Ovary (tissue), 9 donors: ENCODE results near the gene TP73. TPM values are rescaled to one million over a fixed set of nuclear protein-coding genes. Genes with fewer than 3 reads are reported as not detected.

Experiments used
- DNase-seq, 5 donors: peaks; one replicate each; pipeline ENCODE4 v3.0.0-alpha.2; 2019 to 2020
- H3K27ac ChIP-seq, 2 donors: fragments of 200-600 bp; one replicate each; pipeline versions ENCODE4 v1.5.1 to v1.8.0; 2019 to 2022
- H3K27me3 ChIP-seq: fragments of 200-600 bp; one replicate; pipeline ENCODE4 v1.8.0; 2022
- H3K36me3 ChIP-seq: fragments of 200-600 bp; sonication (generic); one replicate; pipeline ENCODE4 v1.5.1; 2019
- H3K4me1 ChIP-seq: one replicate; pipeline ENCODE4 v1.8.1; 2013; ENCODE audit warnings: mild to moderate bottlenecking, moderate library complexity; ENCODE audit not compliant: insufficient read depth
- H3K4me3 ChIP-seq: fragments of 200-600 bp; sonication (generic); one replicate; pipeline ENCODE4 v1.5.1; 2017
- H3K9me3 ChIP-seq, 2 donors: fragments of 200-600 bp in 1 of 2; sonication (generic) in 1 of 2; one replicate each; pipeline versions ENCODE4 v1.5.1 to v1.8.1; 2013 to 2019; ENCODE audit warnings: mild to moderate bottlenecking in 1 of 2, moderate library complexity in 1 of 2
- CTCF ChIP-seq, 3 donors: fragments of 450-650 bp in 2 of 3; fragments of 200-600 bp in 1 of 3; IDR thresholded peaks; one replicate each; pipeline versions ENCODE4 v1.5.1 to v1.8.0; 2016 to 2022; ENCODE audit warnings: antibody characterized with exemption in 3 of 3, mild to moderate bottlenecking in 1 of 3
- EP300 ChIP-seq: sonication (generic); formaldehyde crosslinking; IDR thresholded peaks from one replicate; pipeline ENCODE4 v1.6.1; 2017; ENCODE audit warnings: antibody characterized with exemption
- POLR2A ChIP-seq: fragments of 450-650 bp; IDR thresholded peaks from one replicate; pipeline ENCODE4 v1.6.1; 2017; ENCODE audit warnings: antibody characterized with exemption, mild to moderate bottlenecking, moderate library complexity
- WGBS, 3 donors: extraction: QIAGEN DNeasy Blood & Tissue Kit in 1 of 3; methylation state at CpG; one replicate each; pipeline versions ENCODE4 v1.1.5 to v1.1.7; 2013 to 2017; 5-methylcytosine and 5-hydroxymethylcytosine counted together
- intact Hi-C, 4 donors: fragments of 100-400 bp; cut with DNase I; formaldehyde crosslinking; loops; one replicate each; pipeline versions ENCODE4 v1.11.0 to v1.15.1; 2022 to 2023
- polyA plus RNA-seq, 2 donors: library from polyadenylated mRNA; stranded (reverse); fragments of 200-250 nt in 1 of 2; fragments of 350-450 nt in 1 of 2; fragmentation: Illumina TruSeq in 1 of 2; extraction: RNeasy Lipid Tissue Mini Kit (QIAGEN cat#74804) in 1 of 2; gene quantifications; one replicate each; pipeline ENCODE4 v1.2.3, GENCODE V29; 2013 to 2014
- total RNA-seq, 7 donors: library from RNA; depleted of rRNA in 2 of 7; stranded (reverse); fragments of >200 nt in 2 of 7; fragmentation: NEBNext Ultra II Directional in 3 of 7; extraction: Animal tissue kit (Norgen Biotek cat#: 25700) in 3 of 7; gene quantifications; one replicate each; pipeline versions ENCODE4 v1.1.0 to v1.2.4, GENCODE V29; 2016 to 2023
- donor health status: DM: no; HTN: no; CAD: no; lungs with moderate emphysema.
- donor health status: DM: no; HTN: no; CAD: no.
- donor health status: Bipolar disorder and iron deficiency.
- donor health status: DM: yes; HTN: yes; CAD: no.
- donor health status: DM: no; HTN: no; CAD: no.
- donor health status: DM: yes; HTN: yes; CAD: no.

TP73 gene
- total and polyA plus RNA-seq, 9 donors, result 0.03 to 7.5 (median 0.42) TPM

- Histone ChIP-seq H3K4me1 (peaks cover 2% of the 10 kb centered on the region), H3K27ac (no peak overlapping the region), H3K36me3 (no peaks in the 10 kb centered on the region), H3K4me3 (no peak overlapping the region), H3K9me3 (no peaks in the 10 kb centered on the region), H3K27me3 (no peaks in the 10 kb centered on the region)
- WGBS, 3 donors, result 92 to 96% (median 92%) methylated on average over 16 of the region's 16 CpGs
- peak in 1 of 5 donors; percentile 30 for DNase-seq
- TF ChIP-seq EP300 (no peak), CTCF (IDR thresholded peaks at IDR 0.05) (no peak), POLR2A (no peak)
- intact Hi-C loops, result no loop called here
Measured at GRCh38 chr1:3734602-3735001, 82.3 kb downstream of the TP73 start.

DNA sequence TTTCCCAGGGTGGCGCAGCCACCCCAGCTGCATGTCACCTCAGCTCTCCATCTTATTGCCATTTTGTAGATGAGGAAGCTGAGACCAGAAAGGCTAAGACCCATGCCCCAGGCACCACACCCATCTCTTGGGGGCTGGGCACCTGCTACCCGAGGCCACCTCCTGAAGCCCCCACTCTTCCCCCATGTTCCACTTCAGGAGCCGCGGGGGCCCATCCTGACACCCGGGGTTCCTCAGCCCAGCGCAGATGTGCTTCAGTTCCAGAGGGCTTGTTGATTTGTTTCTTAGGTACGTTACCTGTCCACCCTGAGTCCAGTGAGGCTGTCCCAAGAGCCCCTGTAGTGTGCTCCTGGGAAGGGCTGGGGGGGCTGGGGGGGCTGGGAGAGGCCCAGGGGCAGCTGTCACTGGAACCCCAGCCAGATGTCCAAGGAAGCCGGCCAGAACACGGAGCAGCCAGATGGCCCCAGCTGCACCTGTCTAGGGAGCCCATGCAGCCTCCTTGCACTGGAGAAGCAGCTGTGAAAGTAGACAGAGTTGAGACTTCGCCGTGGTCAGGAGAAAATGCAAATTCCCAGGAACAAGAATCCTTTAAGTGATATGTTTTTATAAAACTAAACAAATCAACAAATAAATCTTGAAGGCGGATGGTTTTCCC lies 82.8 kb downstream of the TP73 start:
- H3K4me3 ChIP-seq, result no peak overlapping the region
- intact Hi-C loops, result no loop called here
- H3K27ac ChIP-seq, result no peak overlapping the region
- TF ChIP-seq EP300 (no peak), CTCF (IDR thresholded peaks at IDR 0.05) (no peak), POLR2A (no peak)
- no peaks in the 10 kb centered on the region for H3K9me3 ChIP-seq
- peaks cover 2% of the 10 kb centered on the region for H3K4me1 ChIP-seq
- peak in 1 of 5 donors; percentile 24 for DNase-seq
- WGBS, 3 donors, result 59 to 72% (median 68%) methylated on average over 12 of the region's 12 CpGs
- no peaks in the 10 kb centered on the region for H3K27me3 ChIP-seq
- no peaks in the 10 kb centered on the region for H3K36me3 ChIP-seq

- H3K27me3 ChIP-seq, result no peaks in the 10 kb centered on the region
- DNase-seq, result peak in 1 of 5 donors; percentile 26
- 42 to 61% (median 59%) methylated on average over 13 of the region's 13 CpGs for WGBS, 3 donors
- H3K9me3 ChIP-seq, result no peaks in the 10 kb centered on the region
- no peak overlapping the region for H3K27ac ChIP-seq
- intact Hi-C loops, result no loop called here
- no peaks in the 10 kb centered on the region for H3K36me3 ChIP-seq
- H3K4me3 ChIP-seq, result no peak overlapping the region
- no peak for TF ChIP-seq EP300
- no peak for TF ChIP-seq CTCF (IDR thresholded peaks at IDR 0.05)
- no peak for TF ChIP-seq POLR2A
- peaks cover 2% of the 10 kb centered on the region for H3K4me1 ChIP-seq
Measured at GRCh38 chr1:3735688-3736087, 83.4 kb downstream of the TP73 start.

GRCh38 chr1:3736131-3736561 lies 83.8 kb downstream of the TP73 start:
- Histone ChIP-seq H3K9me3 (no peaks in the 10 kb centered on the region), H3K27ac (no peak overlapping the region), H3K36me3 (no peaks in the 10 kb centered on the region), H3K27me3 (no peaks in the 10 kb centered on the region), H3K4me1 (peaks cover 2% of the 10 kb centered on the region), H3K4me3 (no peak overlapping the region)
- no peak for DNase-seq
- WGBS, 3 donors, result 65 to 82% (median 70%) methylated on average over 13 of the region's 13 CpGs
- intact Hi-C loops, result no loop called here
- no peak for TF ChIP-seq POLR2A
- TF ChIP-seq EP300, result no peak
- no peak for TF ChIP-seq CTCF (IDR thresholded peaks at IDR 0.05)
